Globus pallidus (tissue), 1 donor: ENCODE measurements around the gene GRM4.
"Not testable (repeated sequence)": the region's sequence is repeated elsewhere in the genome, so short reads cannot be mapped to it uniquely, and the experiment has no call there.

Experiments used
- DNase-seq: peaks from one replicate; pipeline ENCODE4 v3.0.0-alpha.2; 2015; ENCODE audit warnings: low spot score

Gene GRM4

DNA sequence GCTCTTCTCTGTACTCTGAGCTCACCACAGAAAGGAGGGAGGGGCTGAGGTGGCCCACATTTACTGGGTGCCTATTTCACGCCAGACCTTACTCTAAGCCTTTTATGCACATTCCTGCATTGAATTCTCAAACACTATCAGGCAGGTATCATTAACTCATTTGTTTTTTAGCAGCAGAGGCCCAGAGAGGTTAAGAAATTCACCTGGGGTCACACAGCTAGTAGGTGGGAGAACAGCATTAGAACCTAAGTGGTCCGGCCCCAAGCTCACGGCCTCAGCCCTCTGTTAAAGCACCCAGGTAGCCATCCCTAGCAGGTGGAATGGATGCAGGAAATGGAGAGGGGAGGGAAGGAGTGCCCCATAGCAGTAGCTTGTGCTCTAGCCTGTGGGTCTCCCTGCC, 84.5 kb downstream of the GRM4 start:
- no peak for DNase-seq

DNA sequence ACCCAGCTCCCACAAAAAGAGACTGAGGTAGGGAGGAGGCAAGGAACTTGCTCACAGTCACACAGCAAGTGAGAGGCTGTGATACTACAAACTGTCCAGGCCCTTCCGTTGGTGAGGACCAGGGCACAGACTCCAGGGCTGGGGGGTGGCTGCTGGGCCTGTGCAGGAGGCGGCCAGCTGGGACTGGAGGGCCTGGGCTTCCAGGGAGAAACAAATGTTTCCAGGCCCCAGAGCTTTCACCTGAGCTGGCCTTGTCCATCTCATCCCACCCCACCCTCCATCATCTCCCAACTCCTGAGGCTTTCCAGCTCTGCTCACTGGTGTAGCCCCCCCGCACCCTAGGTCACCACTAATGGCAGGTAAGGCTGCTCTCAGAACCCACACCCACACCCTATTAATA, 86.0 kb downstream of the GRM4 start:
- DNase-seq, result no peak

DNA sequence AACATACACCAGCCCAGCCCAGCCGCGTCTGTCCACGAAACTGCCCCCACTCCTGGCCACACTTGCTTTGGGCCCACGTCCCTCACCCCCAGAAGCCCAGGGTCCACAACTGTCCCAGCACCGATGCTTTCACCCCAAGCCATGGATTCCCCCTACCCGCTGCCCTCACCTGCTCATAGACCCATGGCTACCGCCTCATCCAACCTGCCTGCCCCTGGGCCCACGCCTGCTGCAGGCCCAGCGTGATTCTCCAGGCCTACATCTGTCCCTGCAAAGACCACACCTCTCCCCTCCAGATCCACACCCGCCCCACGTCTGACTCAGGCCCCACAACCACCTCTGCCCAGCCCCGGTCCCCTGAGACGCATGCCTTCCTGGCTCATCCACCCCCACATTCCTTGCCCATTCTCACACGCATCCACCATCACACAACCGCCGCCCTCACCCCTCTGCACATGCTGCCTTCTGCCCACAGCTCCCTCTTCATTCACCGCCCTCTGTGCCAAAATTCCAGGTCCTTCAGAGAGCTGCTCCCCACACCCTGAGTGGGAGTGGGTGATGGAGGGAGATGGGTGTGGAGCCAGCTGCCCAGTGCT, 86.7 kb downstream of the GRM4 start:
- DNase-seq, result no peak

DNA sequence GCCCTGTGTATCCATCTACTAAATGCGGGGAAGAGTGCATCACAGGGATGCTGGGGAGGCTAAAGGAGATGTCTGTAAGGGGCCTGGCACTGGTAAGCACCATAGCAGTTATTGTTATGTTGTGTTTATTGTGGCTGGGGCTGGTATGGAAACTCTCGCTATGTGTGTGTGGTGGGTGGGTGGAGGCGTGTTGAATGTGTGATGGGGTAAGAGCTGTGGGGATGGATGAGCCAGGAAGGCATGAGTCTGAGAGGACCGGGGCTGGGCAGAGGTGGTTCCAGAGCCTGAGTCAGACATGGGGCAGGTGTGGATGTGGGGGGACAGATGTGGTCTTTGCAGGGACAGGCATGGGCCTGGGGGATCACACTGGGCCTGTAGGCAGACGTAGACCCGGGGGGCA, 88.1 kb downstream of the GRM4 start:
- no peak for DNase-seq

DNA sequence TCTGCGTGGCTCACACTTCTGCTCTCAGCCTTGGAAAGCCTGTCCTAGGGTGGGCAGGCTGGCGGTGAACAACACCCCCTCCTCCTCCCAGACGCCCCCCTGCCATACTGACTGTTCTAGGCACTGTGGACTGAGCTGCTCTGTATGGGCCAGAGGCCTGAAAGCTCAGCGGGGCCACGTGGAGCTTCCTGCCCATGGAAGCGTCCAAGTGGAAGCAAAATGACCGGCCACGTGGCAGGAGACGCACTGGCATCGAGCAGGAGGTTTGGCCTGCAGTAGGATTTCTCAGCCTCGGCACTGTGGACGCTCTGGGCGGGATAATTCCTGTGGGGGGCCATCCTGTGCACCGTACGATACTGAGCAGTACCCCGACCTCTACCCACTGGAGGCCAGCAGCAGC, 88.7 kb downstream of the GRM4 start:
- no peak for DNase-seq

DNA sequence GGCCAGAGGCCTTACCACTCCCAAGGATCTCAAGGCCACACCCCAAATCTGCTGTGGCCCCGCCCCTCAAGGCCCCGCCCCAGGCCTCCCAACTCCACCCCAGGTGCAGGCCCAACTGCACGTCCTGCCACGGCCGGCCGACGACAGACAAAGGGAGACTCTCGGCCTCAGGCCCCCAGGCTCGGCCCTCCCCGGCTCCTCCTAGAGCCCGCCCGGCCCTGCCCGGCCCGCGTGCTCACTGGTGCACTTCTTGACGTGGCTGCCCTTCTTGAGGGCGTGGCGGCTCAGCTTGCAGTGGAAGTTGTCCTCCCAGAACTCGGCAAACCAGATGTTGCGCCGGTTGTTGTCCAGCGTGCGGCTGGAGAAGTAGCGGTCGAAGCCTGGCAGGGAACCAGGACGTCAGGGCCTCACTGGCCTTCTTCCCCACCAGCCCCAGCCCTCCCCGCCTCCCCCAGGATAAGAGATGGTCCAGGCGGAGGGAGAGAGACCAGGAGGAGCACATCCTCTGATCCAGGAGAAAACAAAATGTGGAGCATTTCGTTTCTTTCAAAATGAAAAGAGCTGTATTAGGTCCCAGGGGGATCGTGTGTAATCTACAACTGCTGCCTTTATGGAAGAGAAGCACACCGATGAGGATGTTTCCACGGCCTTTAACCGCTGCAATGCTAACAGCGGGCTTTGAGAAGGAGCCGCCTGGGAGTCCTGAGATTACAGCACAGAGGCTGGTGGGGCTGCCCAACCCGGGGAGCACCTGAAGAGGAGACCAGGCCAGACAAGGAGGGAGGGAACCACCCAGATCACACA, 89.4 kb downstream of the GRM4 start:
- no peak for DNase-seq

DNA sequence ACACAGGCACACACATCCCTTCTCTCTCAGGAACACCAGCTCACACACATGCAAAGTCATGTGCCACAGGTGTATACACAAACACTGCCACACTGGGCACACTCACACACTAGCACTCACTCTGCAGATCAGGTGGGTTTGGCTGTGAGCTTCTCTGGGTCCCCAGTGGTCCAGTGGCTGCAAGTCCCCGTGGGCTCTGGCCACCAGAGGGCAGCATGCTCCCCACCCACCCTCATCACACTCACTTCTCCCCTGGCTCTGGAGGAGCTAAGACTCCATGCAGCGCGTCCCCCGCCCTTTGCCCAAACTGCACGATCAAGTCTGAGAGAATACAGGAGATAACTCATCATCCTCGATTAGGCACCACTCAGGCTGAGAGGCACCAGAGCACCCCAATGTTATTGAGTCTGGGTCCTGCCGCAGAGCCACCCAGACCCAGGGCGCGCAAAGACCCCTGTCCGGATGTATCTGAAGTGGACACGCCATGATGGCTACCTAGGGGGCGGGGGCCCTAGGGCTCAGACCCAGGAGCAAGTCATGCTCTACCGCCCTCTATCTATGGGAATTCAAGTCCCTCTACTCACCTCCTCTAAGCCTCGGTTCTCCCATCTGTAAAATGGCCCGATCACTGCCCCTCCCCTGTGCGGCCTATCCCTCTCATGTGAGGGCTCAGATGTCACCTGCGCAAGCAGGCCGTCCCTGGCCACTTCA, 90.5 kb downstream of the GRM4 start:
- peak; percentile 28 for DNase-seq

DNA sequence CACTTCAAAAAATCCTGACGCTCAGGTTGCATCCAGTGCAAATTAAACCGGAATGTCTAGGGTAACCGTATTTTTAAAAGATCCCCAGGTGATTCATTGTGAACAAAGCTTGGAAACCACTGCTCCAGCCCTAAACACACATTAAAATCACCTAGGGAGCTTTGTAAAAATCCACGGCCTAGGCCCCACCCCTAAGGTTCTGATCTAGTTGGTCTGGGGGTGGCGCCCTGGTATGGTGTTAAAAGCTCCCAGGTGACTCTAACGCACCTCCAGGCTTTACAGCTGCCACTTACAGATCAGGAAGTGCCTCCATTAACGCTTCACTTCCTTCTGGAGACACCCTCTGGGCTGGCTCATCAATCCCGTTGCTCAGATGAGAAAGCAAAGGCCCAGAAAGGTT, 92.2 kb downstream of the GRM4 start:
- no peak for DNase-seq

DNA sequence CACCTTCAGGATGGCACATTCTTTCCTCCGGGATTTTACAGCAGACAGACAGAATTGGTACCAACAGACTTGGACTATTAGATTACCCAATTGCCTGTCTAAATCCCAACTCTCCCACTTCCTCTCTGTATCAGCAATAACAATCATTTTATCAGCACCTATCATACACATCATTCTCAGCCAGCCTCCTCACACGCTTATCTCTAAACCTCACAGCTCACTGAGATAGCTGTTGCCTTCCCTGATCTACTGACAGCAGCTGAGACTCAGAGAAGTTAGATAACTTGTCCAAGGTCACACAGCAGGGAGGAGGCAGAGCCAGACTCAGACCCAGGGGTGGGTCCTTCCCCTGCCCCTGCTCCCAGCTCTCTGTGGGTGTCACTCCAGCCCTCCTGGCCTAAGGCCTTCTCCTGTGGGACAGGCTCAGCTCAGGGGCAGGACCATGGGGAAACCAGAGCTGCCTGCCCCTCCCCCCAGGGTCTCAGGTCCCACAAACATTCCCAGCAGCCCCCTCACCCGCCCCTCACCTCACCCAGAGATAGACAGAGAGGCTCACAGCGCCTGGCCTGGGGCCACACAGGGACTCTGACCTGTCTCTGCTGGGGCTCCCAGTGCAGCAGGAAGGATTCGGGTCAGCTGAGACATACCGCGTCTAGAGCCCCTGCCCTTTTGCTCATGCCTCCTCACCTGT, 92.8 kb downstream of the GRM4 start:
- no peak for DNase-seq

DNA sequence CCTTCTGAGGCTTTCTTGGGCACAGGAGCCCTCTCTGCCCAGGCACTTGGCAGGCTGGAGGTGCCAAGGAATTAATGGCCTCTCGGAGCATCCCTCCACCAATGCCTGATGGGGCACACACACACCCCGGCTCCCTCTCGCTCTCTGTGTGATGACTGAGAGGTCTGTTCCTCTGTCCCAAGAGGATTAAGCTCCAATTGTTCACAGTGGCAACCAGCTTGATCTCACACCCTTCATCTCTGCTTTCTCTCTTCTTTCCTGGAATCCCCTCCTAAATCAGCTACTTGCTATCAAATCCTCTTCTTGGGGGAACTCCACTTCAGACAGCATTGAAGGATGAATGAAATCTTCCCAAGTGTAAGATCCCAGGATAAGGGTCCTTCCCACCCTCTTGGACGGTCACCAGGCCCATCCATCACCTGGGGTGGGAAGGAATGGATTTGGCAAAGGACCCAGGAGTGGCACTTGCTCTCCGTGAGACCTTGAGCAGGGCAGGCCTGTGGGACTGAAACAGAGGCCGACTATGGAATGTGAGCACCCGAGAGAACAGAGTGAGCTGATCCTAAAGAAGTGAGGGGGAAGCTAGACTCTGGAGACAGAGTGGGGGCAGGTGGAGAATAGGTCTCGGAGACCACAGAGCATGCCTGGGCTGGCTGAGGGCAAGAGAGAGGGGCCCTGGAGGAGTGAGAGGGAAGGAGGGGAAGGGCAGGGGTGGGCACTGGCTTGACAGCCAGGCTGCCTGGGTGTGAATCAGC, 93.6 kb downstream of the GRM4 start:
- no peak for DNase-seq

DNA sequence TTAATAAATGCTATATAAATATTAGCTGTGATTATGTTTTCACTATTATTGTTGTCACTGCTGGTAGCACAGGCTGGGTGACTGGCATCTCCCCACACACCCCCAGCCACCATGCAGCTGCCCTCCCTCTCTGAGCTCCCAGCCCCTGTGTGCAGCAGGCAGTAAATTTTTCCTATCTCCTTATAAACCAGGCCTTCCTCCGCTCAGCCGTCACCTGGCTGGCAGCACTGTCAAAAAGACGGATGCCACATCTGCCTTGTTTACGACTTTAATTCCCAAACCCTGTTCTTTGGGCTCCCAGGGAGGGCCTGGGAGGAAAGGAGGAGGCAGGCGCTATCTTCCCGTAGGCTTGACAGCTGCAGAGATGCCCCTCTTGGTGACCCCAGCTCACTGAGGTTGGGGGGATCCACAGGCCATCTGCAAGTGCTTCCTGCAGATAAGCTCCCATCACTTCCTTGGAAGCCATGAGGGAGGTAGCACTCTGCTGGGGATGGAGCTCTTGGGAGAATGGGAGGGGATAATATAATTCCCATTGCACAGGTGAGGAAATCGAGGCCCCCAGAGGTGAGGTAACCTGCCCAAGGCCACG, 94.5 kb downstream of the GRM4 start:
- DNase-seq, result no peak

DNA sequence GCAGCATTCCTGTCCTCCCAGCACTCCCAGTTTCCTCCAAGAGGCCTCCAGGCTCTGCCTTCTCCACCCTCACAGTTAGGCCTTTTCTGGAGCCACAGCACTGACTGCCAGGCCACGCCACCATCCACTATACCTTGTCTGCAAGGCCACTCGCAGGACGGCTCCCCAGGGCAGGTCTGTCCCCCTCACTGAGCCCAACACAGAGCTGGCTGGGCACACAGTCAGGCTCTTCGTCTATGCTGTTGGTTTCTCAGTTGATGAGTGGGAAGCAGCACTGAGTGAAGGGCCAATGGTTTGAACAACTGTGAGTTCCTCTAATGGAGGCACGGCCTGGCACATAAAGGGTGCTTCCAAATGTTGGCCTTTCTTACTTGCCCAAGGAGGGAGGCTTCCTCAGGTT, 95.2 kb downstream of the GRM4 start:
- DNase-seq, result no peak

DNA sequence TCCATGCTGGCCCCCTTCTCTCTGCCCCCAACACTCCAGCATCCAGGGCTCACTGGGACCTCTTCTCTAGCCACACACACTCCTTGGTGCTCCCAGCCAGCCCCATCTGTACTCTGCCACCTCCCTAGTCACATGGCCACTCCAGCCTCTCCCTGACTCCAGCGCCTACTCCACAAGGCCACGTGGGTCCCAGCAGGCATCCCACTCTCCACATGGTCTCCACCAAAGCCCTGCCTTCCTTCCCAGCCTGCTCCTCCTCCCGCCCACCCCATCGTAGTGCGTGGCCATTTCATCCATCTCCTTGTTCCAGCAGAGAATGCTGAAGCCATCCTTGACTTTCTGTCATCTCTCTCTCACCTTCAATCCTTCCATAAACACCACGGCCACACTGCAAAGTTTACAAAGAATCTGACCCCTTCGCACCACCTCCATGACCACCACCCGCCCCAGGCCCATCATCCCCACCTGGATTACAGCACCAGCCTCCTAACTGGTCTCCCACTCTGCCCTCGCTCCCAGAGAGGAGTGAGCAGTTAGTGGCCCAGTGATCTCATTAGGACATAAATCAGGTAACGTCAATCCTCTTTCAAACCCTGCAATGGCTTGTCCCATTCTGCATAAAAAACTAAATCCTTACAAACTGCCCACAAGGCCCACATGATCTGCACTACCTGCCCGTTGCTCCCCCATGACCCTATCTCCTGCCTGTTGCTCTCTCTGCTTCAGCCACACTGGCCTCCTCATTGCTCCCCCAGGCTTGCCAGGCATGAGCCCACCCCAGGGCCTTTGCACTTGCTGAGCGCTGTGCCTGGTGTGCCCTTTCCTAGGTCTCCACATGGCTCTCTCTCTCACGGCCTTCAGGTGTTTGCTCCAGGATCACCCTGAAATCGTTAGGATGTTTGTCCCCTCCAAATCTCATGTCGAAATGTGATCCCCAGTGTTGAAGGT, 96.2 kb downstream of the GRM4 start:
- DNase-seq, result no peak

DNA sequence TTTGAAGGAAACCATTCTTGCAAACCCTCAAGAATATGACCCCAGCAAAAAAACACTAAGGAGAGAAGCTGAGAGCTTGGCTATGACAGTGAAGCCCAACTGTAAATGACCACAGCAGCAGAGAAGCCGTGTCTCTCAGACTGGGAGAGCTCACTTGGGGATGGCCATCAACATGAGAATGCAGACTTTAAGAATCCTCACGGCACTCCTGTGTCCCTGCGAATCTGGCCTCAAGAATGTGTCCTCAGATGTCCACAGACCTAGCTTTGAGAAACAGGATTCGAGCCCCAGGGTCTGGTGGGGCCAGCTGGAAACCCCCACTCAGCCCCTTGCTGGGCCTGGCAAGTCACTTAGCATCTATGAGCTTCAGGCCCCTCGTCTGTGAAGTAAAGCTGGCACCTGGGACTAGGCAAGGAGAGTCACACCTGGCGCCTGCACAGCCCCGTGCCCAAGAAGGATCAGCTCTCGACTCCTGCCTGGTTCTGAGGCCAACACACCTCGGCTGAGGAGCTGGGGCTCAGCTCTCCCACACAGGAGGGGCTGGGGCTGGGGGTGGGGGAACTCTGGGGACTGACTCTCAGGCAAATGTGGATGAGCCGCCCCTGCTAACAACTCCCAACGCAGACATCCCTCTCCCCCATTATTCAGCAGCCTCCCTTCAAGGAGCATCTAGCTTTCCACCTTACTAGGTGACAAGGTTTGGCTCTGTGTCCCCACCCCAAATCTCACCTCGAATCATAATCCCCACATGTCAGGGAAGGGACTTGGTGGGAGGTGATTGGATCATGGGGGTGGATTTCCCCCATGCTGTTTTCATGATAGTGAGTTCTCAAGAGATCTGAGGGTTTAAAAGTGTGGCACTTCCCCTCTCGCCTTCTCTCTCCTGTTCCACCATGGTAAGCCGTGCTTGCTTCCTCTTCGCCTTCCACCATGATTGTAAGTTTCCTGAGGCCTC, 97.7 kb downstream of the GRM4 start:
- no peak for DNase-seq

DNA sequence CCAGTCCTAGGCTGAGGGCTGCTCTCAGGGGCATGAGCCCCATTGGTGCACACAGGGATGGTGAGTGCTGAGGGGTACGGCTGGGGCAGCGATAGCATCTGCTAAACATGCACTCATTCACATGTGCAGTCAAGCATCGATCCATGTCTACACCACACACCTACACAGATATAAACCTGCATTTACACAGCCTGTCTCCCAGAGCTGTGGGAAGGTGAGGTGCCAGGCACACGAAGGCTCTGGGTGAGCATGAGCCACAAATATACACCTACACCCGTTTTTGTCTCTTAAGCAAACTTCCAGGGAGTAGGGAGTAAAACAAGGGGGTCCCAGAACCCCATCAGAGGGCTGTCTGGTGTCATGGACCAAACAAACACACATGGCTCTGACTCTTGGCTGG, 99.3 kb downstream of the GRM4 start:
- DNase-seq, result no peak

DNA sequence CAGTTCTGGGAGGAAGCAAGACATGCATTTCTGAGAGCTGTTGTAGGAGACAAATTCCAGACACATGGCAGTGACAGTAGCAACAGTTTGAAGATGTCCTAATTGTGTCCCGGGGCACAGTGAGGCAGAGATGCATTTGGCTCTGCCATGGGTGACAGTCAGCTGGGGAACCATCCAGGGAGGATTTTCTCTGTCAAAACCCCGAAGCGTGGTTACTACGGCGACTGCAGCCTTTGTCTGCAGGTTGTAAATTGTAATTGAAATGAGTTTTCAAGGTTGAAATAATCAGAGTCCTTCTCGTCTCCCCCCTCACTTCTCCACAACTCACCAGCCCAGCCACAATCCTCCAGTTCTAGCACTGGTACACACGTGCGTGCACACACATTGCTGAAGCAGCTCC, 100.1 kb downstream of the GRM4 start:
- no peak for DNase-seq

DNA sequence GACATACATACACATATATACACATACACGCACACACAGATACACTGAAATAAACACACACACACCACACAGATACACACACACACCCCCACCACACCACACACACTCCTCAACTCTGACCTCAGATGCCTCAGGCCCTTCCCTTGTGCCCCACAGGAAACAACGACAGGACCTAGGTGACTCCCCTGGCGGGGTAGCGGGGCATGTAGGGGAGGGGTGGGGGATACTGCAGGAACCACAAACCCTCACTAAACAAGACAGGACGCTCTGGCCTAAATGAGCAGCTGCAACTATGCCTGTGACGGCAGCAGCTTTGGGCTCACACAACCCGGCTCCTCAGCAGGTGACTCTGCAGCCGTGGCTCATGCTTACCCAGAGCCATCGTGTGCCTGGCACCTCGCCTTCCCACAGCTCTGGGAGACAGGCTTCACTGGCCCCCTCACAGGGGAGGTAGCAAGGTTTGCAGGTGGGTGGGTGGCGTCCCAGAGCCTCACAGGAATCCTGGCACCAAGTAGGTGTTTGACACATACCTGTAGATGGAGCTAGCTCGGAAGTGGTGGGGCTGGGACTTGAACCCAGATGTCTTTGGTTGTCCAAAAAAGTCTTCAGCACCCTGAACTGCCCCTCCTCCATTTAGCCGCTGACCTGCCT, 100.8 kb downstream of the GRM4 start:
- no peak for DNase-seq

DNA sequence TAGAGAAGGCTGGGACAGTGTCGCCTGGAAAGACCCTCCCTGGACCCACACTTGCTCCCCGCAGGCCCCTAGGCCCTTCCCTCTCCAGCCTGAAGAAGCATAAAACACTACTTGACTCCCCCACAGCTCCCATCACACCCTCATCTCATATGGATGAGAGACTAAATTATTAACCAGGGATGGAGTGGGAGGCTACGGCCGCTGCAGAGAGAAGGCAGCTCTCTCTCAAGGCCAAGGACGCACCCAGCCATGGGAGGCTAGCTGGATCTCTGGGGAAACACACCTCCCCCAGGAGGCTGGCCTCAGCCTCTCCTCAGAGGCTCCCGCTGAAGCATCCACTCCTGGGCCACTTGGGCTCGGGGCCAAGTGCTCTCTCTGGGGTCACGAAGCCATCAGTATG, 102.5 kb downstream of the GRM4 start:
- no peak for DNase-seq

DNA sequence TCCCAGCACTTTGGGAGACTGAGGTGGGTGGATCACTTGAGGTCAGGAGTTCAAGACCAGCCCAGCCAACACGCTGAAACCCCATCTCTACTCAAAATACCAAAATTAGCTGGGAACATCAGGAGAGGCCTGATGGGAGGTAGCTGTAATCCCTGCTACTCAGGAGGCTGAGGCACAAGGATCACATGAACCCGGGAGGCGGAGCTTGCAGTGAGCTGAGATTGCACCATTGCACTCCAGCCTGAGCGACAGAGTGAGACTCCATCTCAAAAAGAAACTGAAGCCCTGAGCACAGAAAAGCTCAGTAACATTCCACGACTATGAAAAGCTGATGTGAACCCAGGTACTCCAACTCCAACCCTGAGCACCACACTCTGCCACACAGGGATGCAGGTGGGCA, 103.9 kb downstream of the GRM4 start:
- not testable (repeated sequence) for DNase-seq
